ENCODE measurements around the gene CLTC.

Gene CLTC

GRCh38 chr17:59634632-59635541 lies 15.2 kb downstream of the CLTC start:
- DNase-seq (ENCODE audit: low read depth): peak; percentile 53

- DNase-seq (ENCODE audit: low read depth): no peak
Measured at GRCh38 chr17:59637611-59638310, 18.1 kb downstream of the CLTC start.

DNA sequence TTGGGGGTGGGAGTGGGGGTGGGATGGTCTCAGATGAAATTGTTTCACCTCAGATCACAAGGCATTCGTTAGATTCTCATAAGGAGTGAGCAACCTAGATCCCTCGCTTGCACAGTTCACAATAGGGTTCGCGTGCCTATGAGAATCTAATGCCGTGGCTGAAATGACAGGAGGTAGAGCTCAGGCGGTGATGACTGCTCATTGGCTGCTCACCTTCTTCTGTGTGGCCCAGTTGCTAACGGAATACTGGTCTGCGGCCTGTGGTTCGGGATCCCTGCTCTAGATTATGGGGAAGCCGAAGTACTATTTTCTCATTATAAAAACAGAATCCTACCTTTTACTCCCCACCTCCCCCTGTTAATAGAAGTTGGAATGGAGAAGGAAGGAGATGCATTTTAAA lies 18.9 kb downstream of the CLTC start:
- no peak for DNase-seq (ENCODE audit: low read depth)

DNA sequence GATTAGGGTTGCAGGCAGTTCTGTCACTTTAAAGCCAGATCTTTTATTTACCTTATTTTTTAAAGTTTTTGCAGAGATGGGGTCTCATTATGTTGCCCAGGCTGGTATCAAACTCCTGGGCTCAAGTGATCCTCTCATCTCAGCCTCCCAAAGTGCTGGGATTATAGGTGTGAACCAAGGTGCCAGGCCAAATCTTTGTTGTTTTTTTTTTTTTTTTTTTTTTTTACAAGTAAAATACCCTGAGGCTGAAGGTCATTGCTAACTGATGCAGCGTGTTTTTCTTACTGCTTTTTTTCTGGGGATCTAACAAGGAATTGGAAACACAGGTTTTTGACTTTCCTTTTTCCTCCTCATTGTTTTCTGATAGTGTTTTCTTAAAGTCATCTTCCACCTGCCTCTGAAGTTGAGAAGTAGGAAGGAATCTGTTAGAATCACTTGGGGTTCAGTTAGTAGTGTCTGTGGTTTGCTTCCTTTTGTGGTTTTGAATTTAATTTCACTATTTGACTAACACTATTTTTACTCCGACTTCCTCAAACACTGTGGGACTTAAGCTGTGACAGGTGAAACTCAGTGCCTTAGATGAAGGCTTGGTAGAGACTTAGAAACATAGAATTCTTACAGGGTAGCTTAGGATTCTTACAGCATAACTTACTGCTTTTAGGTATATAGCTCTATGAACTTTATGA lies 22.2 kb downstream of the CLTC start:
- peak; percentile 12 for DNase-seq (ENCODE audit: low read depth)

- no peak for DNase-seq (ENCODE audit: low read depth)
Measured at GRCh38 chr17:59642565-59642964, 22.9 kb downstream of the CLTC start.

GRCh38 chr17:59643159-59644140 lies 23.8 kb downstream of the CLTC start:
- peak; percentile 51 for DNase-seq (ENCODE audit: low read depth)

- no peak for DNase-seq (ENCODE audit: low read depth)
Measured at GRCh38 chr17:59647288-59647687, 27.6 kb downstream of the CLTC start.

DNA sequence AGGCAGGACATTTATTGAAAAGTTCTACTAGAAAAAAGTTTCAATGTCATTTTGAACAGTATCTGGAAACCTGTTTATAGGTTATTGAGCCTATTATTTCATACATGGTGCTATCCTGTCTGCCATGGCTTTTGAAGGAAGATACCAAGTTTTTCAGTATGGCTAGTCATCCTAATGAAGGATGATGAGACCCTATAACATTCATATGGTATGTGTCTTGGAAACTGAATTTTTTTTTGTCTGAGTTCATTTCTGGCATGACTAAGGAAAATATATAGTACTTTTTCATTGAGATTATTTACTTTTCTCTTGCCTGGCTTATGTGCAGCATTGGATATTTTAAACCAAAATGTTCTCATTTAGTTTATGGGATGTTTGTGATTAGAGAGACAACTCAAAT lies 30.2 kb downstream of the CLTC start:
- no peak for DNase-seq (ENCODE audit: low read depth)

DNA sequence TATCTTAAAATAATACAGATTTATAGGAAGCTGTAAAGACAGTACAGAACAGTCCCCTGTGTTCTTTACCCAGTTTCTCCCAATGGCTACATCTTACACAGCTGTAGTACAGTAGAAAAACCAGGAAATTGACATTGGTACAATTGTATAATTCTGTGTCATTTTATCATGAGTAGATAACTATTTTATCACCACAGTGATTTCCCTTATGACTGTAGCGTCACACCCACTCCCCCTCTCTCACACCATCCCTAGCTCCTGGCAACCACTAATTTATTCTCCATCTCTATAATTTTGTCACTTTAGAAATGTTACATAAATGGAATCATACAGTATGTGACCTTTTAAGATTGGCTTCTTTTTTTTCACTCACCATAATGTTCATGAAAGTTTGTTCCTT lies 30.9 kb downstream of the CLTC start:
- DNase-seq (ENCODE audit: low read depth): no peak

- DNase-seq (ENCODE audit: low read depth): peak; percentile 25
Measured at GRCh38 chr17:59651346-59651745, 31.7 kb downstream of the CLTC start.

DNA sequence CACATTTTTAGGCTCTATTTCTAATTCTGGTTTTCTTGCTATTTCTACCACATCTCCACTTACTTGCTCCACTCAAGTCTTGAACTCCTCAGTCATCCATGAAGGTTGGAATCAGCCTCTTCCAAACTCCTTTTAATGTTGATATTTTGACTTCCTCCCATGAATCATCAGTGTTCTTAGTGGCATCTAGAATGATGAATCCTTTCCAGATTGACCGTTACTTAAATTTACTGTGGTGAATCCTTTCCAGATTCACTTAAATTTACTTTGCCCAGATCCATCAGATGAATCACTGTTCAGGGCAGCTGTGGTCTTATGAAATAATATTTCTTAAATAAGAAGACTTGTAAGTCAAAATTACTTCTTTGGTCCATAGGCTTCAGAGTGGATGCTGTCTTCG lies 32.4 kb downstream of the CLTC start:
- DNase-seq (ENCODE audit: low read depth): peak; percentile 74

GRCh38 chr17:59656624-59657023 lies 36.9 kb downstream of the CLTC start:
- DNase-seq (ENCODE audit: low read depth): peak; percentile 78

- DNase-seq (ENCODE audit: low read depth): no peak
Measured at GRCh38 chr17:59666235-59666634, 46.5 kb downstream of the CLTC start.

GRCh38 chr17:59668816-59669215 lies 49.1 kb downstream of the CLTC start:
- DNase-seq (ENCODE audit: low read depth): peak; percentile 94

DNA sequence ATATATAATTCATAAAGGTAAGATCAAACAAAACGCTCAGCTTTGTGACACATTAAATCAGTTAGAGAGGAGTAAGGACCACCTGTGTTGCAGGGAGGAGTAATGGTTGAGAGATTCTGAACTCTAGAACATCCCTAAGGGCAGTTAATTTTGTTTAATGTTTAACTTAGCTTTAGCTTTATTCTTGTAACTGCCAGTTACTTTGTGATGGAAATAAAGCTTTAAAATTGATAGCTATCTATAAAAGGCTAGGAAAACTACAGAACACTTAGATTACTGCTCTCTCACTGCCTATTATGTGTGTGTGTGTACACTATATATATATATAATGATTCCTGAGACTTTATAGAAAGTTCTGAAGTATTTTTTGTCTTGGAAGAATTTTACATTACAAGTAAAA lies 49.7 kb downstream of the CLTC start:
- DNase-seq (ENCODE audit: low read depth): no peak

GRCh38 chr17:59669944-59670343 lies 50.2 kb downstream of the CLTC start:
- DNase-seq (ENCODE audit: low read depth): no peak

GRCh38 chr17:59671386-59671785 lies 51.7 kb downstream of the CLTC start:
- no peak for DNase-seq (ENCODE audit: low read depth)

- no peak for DNase-seq (ENCODE audit: low read depth)
Measured at GRCh38 chr17:59675231-59675630, 55.5 kb downstream of the CLTC start.

DNA sequence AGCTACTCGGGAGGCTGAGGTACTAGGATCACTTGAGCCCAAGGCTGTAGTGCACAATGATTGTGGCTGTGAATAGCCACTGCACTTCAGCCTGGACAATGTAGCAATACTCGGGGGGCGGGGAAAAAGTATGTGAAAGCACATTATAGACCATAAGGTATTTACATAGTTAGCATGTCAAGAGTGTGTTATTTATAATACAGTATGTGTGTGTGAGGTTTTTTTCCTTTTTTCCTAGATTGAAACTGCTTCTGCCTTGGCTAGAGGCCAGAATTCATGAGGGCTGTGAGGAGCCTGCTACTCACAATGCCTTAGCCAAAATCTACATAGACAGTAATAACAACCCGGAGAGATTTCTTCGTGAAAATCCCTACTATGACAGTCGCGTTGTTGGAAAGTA lies 57.0 kb downstream of the CLTC start:
- DNase-seq (ENCODE audit: low read depth): peak; percentile 35

DNA sequence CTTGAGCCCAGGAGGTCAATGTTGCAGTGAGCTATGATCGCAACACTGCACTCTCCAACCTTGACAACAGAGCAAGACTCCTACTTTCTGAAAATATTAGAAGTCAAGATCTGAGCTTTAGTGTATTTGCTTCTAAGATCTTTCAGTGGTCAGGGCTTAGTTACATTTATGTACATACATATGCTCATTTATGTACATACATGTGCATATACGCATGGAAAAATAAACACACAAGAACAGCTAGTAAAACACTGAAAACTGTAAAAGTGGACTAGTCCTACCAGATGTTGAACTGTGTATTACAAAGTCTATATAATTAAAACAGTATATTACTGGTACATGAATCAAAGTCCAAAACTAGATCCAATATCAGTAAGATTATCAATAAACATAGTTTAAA lies 59.2 kb downstream of the CLTC start:
- DNase-seq (ENCODE audit: low read depth): no peak

GRCh38 chr17:59680314-59680713 lies 60.6 kb downstream of the CLTC start:
- DNase-seq (ENCODE audit: low read depth): peak; percentile 76

DNA sequence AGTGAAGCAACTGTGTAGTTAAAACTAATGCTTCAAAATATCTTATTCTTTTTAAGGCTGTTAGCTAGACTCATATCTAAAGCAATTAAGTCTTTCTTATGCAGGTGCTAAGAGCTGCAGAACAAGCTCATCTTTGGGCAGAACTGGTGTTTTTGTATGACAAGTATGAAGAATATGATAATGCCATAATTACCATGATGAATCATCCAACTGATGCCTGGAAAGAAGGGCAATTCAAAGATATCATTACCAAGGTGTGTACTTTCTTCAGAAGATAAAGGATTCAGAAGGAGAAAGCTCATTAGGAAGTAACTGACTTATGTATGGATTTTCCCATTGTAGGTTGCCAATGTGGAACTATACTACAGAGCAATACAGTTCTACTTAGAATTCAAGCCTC lies 63.6 kb downstream of the CLTC start:
- DNase-seq (ENCODE audit: low read depth): no peak
